ENCODE results near the gene NEK4. TPM values are rescaled to one million over a fixed set of nuclear protein-coding genes. Genes with fewer than 3 reads are reported as not detected.

NEK4 gene
- total and polyA plus RNA-seq, 2 of the 13 experiments (the other 11 are each of a cell fraction or from before 2014, with no cell fraction given) = 16.5 to 38.0 TPM

DNA sequence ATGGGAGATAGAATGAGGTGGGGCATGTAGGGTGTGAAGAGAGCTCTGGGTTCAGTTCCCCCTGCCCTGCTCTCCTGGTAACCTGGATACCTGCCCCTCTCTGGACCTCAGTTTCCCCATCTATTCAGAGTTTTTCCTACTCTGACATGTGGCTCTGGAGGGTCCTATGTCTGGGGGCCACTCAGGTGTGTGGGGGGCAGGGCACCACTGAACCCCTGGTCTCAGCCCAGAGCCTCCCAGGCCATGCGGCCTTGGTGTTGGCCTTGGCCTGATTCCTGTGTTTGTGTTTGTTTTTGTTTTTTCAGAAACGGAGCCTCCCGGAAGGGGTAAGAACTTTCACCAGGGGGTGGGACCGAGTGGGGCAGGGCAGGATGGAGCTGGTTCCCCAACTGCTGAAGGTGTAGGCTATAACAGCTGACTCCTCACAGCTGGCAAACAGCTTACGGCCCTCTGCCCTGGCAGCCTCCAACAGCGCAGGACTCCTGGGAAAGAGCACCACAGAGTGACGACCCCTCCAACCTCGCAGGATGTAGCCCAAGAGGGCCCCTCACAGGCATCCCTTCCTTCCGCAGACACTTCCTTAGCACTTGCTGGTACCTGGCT, 24.7 kb upstream of the NEK4 start (continued):
- peak; percentile 65; the same call in 1 of the 2 replicates for TF ChIP-seq NCOR1 (IDR thresholded peaks at IDR 0.05; ENCODE audit: borderline replicate concordance, low read length)
- no peak for TF ChIP-seq THYN1 (CRISPR knock-in tag; IDR thresholded peaks at IDR 0.05; ENCODE audit: borderline replicate concordance, low read depth)
- peak; percentile 75 for TF ChIP-seq NR2F6 (IDR thresholded peaks at IDR 0.05)
- TF ChIP-seq NR2F6 (CRISPR knock-in tag; IDR thresholded peaks at IDR 0.05) = peak; percentile 88
- TF ChIP-seq, protein P1, sequence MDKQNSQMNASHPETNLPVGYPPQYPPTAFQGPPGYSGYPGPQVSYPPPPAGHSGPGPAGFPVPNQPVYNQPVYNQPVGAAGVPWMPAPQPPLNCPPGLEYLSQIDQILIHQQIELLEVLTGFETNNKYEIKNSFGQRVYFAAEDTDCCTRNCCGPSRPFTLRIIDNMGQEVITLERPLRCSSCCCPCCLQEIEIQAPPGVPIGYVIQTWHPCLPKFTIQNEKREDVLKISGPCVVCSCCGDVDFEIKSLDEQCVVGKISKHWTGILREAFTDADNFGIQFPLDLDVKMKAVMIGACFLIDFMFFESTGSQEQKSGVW (CRISPR knock-in tag; IDR thresholded peaks at IDR 0.05; ENCODE audit: borderline replicate concordance) = no peak
- TF ChIP-seq ZNF33A (CRISPR knock-in tag; IDR thresholded peaks at IDR 0.05; ENCODE audit: borderline replicate concordance) = no peak
- peak; percentile 58; the same call in 1 of the 2 replicates for TF ChIP-seq MEF2D (CRISPR knock-in tag; IDR thresholded peaks at IDR 0.05)
- no peak for TF ChIP-seq SETDB1 (CRISPR knock-in tag; IDR thresholded peaks at IDR 0.05; ENCODE audit: borderline replicate concordance)
- TF ChIP-seq MYC (CRISPR knock-in tag; IDR thresholded peaks at IDR 0.05; ENCODE audit: borderline replicate concordance) = peak; percentile 74
- peak; percentile 64; the same call in 1 of the 2 replicates for TF ChIP-seq KAT8 (CRISPR knock-in tag; IDR thresholded peaks at IDR 0.05)
- TF ChIP-seq, protein P2, sequence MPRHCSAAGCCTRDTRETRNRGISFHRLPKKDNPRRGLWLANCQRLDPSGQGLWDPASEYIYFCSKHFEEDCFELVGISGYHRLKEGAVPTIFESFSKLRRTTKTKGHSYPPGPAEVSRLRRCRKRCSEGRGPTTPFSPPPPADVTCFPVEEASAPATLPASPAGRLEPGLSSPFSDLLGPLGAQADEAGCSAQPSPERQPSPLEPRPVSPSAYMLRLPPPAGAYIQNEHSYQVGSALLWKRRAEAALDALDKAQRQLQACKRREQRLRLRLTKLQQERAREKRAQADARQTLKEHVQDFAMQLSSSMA (CRISPR knock-in tag; IDR thresholded peaks at IDR 0.05) = 0 out of 2 replicates have a peak, but pooled peaks have one; percentile 72
- TF ChIP-seq ZSCAN29 (CRISPR knock-in tag; conservative IDR thresholded peaks at IDR 0.05) = 0 out of 2 replicates have a peak, but pooled peaks have one; percentile 5
- no peak for TF ChIP-seq AGO2 (optimal IDR thresholded peaks at IDR 0.05; ENCODE audit: low read depth, low read length)
- TF ChIP-seq, protein P3, sequence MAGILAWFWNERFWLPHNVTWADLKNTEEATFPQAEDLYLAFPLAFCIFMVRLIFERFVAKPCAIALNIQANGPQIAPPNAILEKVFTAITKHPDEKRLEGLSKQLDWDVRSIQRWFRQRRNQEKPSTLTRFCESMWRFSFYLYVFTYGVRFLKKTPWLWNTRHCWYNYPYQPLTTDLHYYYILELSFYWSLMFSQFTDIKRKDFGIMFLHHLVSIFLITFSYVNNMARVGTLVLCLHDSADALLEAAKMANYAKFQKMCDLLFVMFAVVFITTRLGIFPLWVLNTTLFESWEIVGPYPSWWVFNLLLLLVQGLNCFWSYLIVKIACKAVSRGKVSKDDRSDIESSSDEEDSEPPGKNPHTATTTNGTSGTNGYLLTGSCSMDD (CRISPR knock-in tag; IDR thresholded peaks at IDR 0.05) = no peak
- TF ChIP-seq KDM3A (CRISPR knock-in tag; IDR thresholded peaks at IDR 0.05; ENCODE audit: low read depth) = 0 out of 2 replicates have a peak, but pooled peaks have one; percentile 69
- no peak for TF ChIP-seq ZNF777 (CRISPR knock-in tag; IDR thresholded peaks at IDR 0.05)
- no peak for TF ChIP-seq LCORL (IDR thresholded peaks at IDR 0.05)
- peak; percentile 72 for TF ChIP-seq LCORL (CRISPR knock-in tag; IDR thresholded peaks at IDR 0.05)
- TF ChIP-seq ZNF891 (CRISPR knock-in tag; IDR thresholded peaks at IDR 0.05) = peak; percentile 64; the same call in 1 of the 2 replicates
- peak; percentile 68 for TF ChIP-seq GABPB1 (CRISPR knock-in tag; IDR thresholded peaks at IDR 0.05)
- no peak for TF ChIP-seq ZSCAN30 (CRISPR knock-in tag; IDR thresholded peaks at IDR 0.05)
- TF ChIP-seq RBM39 (IDR thresholded peaks at IDR 0.05; ENCODE audit: low read depth, low read length, poor library complexity, severe bottlenecking) = no peak
- TF ChIP-seq MAZ (IDR thresholded peaks at IDR 0.05; ENCODE audit: borderline replicate concordance, low read depth, low read length) = 0 out of 2 replicates have a peak, but pooled peaks have one; percentile 13
- TF ChIP-seq MAZ (CRISPR knock-in tag; IDR thresholded peaks at IDR 0.05; ENCODE audit: low read depth) = peak; percentile 41; the same call in 1 of the 2 replicates
- TF ChIP-seq, protein P4, sequence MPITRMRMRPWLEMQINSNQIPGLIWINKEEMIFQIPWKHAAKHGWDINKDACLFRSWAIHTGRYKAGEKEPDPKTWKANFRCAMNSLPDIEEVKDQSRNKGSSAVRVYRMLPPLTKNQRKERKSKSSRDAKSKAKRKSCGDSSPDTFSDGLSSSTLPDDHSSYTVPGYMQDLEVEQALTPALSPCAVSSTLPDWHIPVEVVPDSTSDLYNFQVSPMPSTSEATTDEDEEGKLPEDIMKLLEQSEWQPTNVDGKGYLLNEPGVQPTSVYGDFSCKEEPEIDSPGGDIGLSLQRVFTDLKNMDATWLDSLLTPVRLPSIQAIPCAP (CRISPR knock-in tag; IDR thresholded peaks at IDR 0.05; ENCODE audit: low read depth) = no peak
- TF ChIP-seq ASH2L (IDR thresholded peaks at IDR 0.05; ENCODE audit: insufficient read length, low read depth, low read length) = peak; percentile 27

All from HepG2 (cell line).